ENCODE results near the gene CDH15.

DNA sequence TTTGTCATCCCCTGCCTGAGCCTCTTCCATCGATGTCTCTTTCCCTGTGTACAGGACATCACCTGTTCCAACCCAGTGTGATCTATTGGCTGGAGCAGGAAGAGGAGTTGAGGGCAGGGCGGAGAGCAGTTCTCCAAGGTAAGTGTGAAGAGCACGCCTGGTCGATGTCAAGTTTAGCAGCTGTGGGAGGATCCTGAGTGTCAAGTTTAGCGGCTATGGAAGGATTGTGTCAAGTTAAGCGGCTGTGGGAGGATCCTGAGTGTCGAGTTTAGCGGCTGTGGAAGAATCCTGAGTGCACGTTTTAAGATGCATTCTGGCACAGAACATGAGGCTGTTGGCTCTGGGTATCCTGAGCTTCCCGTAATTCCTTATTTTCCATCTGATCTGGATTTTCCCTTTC, 53.1 kb downstream of the CDH15 start:
- TF ChIP-seq, protein P1, sequence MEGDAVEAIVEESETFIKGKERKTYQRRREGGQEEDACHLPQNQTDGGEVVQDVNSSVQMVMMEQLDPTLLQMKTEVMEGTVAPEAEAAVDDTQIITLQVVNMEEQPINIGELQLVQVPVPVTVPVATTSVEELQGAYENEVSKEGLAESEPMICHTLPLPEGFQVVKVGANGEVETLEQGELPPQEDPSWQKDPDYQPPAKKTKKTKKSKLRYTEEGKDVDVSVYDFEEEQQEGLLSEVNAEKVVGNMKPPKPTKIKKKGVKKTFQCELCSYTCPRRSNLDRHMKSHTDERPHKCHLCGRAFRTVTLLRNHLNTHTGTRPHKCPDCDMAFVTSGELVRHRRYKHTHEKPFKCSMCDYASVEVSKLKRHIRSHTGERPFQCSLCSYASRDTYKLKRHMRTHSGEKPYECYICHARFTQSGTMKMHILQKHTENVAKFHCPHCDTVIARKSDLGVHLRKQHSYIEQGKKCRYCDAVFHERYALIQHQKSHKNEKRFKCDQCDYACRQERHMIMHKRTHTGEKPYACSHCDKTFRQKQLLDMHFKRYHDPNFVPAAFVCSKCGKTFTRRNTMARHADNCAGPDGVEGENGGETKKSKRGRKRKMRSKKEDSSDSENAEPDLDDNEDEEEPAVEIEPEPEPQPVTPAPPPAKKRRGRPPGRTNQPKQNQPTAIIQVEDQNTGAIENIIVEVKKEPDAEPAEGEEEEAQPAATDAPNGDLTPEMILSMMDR (IDR thresholded peaks at IDR 0.05; ENCODE audit: low read length) = no peak
- TF ChIP-seq EZH2 (IDR thresholded peaks at IDR 0.05; ENCODE audit: borderline replicate concordance, low read length) = no peak

All from OCI-LY1 (cell line).